Epidermal melanocyte (primary cell): ENCODE measurements around the gene PNMA6F.

Experiments
- DNase-seq: peaks from one replicate; pipeline ENCODE4 v3.0.0; 2011; ENCODE audit warnings: low spot score; ENCODE audit not compliant: insufficient read length

PNMA6F gene

DNA sequence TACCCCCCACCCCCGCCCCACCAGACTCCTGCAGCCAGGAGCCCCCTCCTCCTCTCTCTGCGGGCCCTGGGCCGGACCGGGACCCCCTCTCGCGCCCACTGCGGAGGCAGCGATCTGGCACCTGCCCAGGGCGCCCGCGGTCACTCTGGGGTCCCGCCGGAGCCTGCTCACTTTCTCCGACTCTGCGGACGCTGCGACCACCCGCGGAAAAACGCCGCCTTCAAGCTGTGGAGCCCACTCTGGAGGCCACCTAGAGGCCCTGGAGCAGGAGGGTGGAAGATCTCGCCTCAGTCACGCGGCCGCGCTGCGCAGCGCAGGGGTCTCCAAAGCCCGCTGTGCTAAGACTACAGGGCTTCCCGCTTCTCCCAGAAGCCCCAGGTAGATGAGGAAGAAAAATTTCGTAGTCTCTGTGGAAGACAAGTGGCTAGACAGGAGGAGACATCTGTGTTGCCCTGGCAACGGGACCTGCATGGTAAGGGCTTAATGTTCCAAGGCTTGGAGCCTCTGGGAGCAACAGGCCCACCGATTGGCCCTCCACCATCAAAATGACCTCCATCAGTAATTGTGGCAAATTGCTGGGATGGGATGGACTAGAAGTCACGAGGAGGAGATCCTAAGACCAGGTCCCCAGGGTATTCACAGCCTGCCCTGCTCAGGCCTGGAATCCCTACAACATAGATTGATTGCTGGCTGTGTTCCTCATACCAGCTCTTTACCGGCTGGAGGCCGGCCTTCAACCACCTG is at the start of gene PNMA6F:
PNMA6F (minus strand) TSS at position 387 of the 744 bp plus-strand sequence. CDS start 1,093 bp downstream, outside the sequence.
- no peak for DNase-seq

DNA sequence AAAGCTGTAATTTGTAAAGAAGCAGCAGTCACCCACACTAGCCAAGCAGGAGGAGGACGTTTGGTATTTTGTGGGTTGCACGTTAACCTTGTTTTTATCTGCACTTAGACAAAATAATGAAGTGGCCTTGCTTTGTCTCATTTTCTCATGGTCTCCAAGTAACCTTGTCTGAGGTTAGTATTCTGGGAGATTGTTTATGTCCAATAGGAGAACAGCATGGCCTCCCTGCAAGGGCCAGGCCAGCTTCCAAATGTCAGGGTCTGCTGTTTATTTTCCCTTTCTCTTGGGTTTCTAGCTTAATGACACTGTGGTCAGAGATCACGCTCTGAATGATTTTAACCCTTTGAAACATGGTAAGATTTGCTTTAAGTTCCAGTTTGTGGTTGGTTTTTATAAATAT is 49.7 kb upstream of the PNMA6F start:
- DNase-seq, result no peak

GRCh38 chrX:153370293-153371055 is 48.9 kb upstream of the PNMA6F start:
- DNase-seq, result no peak

DNA sequence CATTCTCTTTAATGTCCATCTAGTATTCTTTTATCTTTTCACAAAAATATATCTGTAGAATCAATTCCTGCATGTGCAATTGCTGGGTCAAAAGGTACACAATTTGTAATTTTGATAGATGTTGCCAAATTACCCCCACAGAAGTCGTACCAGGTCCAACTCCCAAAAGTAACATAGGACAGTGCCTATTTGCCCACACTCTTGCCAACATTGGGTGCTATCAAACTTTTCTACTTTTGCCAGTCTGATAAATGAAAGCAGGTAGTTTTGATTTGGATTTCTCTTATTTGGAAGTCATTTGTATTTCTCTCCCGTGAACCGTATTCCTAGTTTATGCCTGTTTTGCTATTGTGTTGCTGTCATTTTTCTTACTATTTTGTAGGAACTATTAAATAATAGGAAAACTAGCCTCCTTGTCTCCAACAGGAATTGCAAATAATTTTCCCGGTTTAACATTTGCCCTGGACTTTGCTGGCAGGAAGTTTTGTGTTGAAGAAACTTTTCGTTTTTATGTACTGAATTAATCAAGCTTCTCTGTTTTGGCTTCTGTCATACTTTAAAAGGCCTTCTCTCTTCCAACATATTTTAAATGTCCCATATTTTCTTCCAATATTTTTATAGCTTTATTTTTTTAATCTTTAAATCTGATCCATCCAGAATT is 45.4 kb upstream of the PNMA6F start:
- no peak for DNase-seq

- DNase-seq, result no peak
Observed at GRCh38 chrX:153366119-153366518, 44.6 kb upstream of the PNMA6F start.

DNA sequence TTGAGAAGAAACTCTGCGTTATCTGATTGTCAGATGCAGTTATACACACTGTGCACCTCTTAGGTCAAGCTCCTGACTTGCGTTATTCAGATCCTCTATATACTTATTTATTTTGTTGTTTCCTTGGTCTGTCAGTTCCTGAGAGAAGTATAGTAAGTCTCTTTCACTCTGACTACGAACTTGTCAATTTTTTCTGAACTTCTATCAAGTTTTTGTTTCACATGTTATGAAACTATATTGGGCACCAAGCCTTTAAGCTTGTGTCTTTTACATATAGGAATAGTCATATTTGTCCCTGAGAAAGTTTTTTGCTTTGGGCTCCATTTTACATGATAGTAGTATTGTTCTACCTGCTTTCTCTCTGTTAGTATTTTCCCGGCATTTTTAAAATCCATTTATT is 44.1 kb upstream of the PNMA6F start:
- no peak for DNase-seq

- DNase-seq, result no peak
Observed at GRCh38 chrX:153361781-153362397, 40.3 kb upstream of the PNMA6F start.

DNA sequence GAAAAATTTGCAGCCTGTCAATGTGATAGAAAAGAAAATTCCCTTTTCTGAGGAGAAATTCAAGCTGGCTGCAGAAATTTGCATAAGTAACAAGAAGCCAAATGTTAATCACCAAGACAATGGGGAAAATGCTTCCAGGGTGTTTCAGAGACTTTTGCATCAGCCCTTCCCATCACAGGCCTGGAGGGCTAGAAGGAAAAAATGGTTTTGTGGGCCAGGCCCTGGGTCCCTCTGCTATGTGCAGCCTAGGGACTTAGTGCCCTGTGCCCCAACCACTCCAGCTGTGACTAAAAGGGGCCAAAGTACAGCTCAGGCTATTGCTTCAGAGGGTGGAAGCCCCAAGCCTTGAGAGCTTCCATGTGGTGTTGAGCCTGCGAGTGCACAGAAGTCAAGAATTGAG is 36.3 kb upstream of the PNMA6F start:
- no peak for DNase-seq

- no peak for DNase-seq
Observed at GRCh38 chrX:153353416-153353815, 31.8 kb upstream of the PNMA6F start.

- DNase-seq, result no peak
Observed at GRCh38 chrX:153352858-153353257, 31.3 kb upstream of the PNMA6F start.

GRCh38 chrX:153351981-153352380 is 30.4 kb upstream of the PNMA6F start:
- DNase-seq, result no peak

DNA sequence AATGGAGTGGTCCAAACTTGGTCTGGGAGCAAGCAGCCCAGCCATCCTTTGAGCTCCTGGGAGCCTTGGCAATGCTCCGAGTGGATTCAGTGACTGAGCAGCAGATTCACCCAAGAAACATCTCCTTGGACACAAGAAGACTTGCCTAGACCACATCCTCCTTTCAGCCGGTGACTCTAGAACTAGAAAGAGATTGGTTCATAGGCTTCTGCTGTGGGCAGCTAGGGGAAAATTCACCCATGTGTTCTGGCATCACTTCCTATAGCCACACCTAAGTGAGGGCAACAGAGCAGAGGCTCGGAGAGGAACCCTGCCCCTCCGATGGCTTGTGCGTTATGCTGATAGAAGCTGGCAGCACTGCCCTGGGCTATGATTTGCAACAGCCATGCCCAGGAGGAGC is 28.4 kb upstream of the PNMA6F start:
- DNase-seq, result no peak

DNA sequence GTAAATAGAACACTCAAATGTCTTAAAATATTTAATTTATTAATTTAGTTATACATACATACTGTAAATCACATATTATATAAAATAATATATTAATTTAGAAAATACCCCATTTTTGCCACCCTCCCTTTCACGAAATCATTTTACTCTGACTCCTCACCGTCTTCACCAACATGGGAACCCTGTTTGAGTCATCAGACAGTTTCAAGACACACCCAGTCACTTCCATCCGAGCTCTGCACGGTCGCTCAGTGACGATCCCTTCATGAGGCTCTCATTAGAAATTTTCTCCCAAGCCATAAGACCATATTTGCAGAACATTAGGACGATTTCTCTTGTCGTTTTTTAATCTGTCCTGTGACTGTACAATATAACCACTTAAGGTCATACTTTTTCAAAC is 26.9 kb upstream of the PNMA6F start:
- DNase-seq, result no peak

DNA sequence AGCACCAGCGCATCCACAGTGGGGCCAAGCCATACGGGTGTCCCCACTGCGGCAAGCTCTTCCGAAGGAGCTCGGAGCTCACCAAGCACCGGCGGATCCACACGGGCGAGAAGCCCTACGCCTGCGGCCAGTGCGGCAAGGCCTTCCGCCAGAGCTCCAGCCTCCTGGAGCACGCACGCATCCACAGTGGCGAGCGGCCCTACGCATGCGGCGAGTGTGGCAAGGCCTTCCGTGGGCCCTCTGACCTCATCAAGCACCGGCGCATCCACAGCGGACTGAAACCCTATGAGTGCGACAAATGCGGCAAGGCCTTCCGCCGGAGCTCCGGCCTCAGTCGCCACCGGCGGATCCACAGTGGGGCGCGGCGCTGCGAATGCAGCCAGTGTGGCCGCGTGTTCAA is 26.0 kb upstream of the PNMA6F start:
- DNase-seq, result no peak

DNA sequence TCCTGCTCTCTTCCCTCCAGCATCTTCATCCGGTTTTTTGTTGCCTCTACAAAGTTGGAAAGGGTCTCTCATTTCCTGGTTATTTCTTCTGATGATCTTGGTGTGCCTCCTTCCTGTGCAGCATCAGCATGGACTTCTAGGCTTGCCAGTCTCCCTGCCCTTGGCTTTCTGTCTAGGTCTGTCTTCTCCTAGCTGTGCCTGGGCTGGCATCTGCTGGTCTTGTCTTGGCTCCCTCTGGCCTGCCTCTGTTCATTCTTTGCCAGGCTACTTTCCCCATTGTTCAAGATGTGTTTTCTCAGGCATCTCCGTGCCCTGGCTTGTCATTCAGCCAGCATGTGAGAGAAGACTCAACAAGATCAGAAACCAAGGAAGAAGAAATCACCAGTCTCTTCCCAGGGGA is 22.1 kb upstream of the PNMA6F start:
- no peak for DNase-seq

DNA sequence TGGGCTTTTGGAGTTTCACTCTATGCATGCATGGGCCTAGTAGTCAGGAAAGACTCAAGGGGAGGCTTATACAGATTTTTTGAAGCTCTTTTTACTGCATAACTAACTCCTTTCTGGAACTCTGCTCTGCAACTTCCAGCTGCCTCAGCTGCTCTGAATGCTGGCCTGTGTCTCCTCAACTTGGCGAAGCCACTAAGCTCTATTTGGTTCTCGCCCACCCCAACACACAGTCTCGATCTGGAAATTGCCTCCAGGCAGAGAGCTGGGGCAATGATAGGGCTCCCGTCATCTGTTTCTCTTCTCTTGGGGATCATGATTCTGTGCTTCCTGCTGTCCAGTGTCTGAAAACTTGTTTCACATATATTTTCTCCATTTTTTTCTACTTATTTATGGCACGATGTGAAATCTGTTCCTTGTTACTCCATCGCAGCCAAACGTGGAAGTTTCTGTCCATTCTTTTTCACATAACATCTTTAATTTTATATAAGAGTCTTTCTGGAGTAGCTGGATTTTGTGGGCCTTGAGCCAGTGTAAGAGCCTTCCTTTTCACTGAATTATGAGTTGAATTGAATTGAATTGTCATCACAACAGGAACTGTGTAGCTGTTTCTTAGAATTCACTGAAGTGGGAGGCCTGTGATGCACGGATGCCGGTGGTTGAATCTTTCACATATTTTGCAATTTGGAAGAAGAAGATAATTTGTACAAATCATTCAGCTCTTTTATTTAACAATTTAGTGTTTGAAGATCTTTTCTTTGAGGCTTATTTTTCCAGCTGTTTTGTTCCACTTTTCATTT is 21.4 kb upstream of the PNMA6F start:
- no peak for DNase-seq

GRCh38 chrX:153340111-153340510 is 18.5 kb upstream of the PNMA6F start:
- DNase-seq, result no peak

- no peak for DNase-seq
Observed at GRCh38 chrX:153339662-153340061, 18.1 kb upstream of the PNMA6F start.

- no peak for DNase-seq
Observed at GRCh38 chrX:153338836-153339235, 17.3 kb upstream of the PNMA6F start.

DNA sequence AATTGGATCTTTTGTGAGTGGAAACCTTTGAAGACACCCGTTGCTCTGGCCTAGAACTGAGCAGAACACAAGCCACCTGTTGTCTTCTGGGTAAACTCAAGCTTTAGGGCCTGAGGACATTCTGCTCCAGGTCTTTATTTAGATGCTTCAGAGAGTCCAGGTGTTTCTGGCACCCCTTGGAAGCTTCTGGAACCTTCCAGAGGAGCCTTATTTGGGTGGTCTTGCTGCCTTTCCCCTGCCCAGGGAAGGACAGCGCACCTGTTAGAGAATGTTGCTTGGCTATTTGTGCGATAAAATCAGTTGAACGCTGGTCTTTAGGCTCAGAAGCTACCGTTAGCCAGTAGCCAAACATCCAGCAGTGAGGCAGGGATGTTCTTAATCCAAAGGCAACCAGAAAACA is 15.4 kb upstream of the PNMA6F start:
- DNase-seq, result no peak
